GM18517 (cell line): ENCODE results near the gene HAL.

Experiments
- ATAC-seq: cut with Tn5 transposase; IDR thresholded peaks from one replicate; pipeline ENCODE4 v1.9.1; 2021; ENCODE audit warnings: mild to moderate bottlenecking, moderate library complexity; ENCODE audit not compliant: unreplicated experiment

Gene HAL

GRCh38 chr12:95996034-95996658, at the start of gene HAL:
HAL (minus strand) TSS chr12:95996344; CDS start chr12:95995910, 434 bp downstream.
- no peak for ATAC-seq

- ATAC-seq: no peak
Measured at GRCh38 chr12:96045566-96045965, 49.4 kb upstream of the HAL start.

- no peak for ATAC-seq
Measured at GRCh38 chr12:96044943-96045290, 48.8 kb upstream of the HAL start.

- ATAC-seq: no peak
Measured at GRCh38 chr12:96044017-96044942, 48.1 kb upstream of the HAL start.

- no peak for ATAC-seq
Measured at GRCh38 chr12:96041181-96041580, 45.0 kb upstream of the HAL start.

GRCh38 chr12:96040305-96041133, 44.4 kb upstream of the HAL start:
- no peak for ATAC-seq

- no peak for ATAC-seq
Measured at GRCh38 chr12:96039516-96039915, 43.4 kb upstream of the HAL start.

- ATAC-seq: no peak
Measured at GRCh38 chr12:96036765-96037455, 40.8 kb upstream of the HAL start.

- ATAC-seq: peak; percentile 90
Measured at GRCh38 chr12:96035283-96036236, 39.4 kb upstream of the HAL start, which contains the start of gene LTA4H. LTA4H (minus strand) TSS chr12:96035587; CDS start chr12:96035519, 68 bp downstream.

- ATAC-seq: peak; percentile 5
Measured at GRCh38 chr12:96034621-96035282, 38.6 kb upstream of the HAL start.

GRCh38 chr12:96033549-96034389, 37.6 kb upstream of the HAL start:
- ATAC-seq: no peak

- no peak for ATAC-seq
Measured at GRCh38 chr12:96029826-96030225, 33.7 kb upstream of the HAL start.

- no peak for ATAC-seq
Measured at GRCh38 chr12:96028538-96028937, 32.4 kb upstream of the HAL start.

GRCh38 chr12:96026331-96026730, 30.2 kb upstream of the HAL start:
- ATAC-seq: no peak

GRCh38 chr12:96025518-96025917, 29.4 kb upstream of the HAL start:
- no peak for ATAC-seq

- peak; percentile 96 for ATAC-seq
Measured at GRCh38 chr12:96020314-96021003, 24.3 kb upstream of the HAL start.

GRCh38 chr12:96015672-96016071, 19.5 kb upstream of the HAL start:
- no peak for ATAC-seq
